Loucy (cell line): Measurements from ENCODE around the gene NELL2.

Experiments
- EZH2phosphoT487 ChIP-seq: fragments of 200-600 bp; IDR thresholded peaks from 2 replicates; pipeline ENCODE4 v1.6.1; 2018; ENCODE audit warnings: antibody characterized with exemption, mild to moderate bottlenecking, moderate library complexity, borderline replicate concordance
- TF ChIP-seq, protein P1 (sequence below): fragments of 200-600 bp; sonication (generic); conservative IDR thresholded peaks from 2 replicates; pipeline ENCODE4 v1.5.1; 2014; ENCODE audit warnings: mild to moderate bottlenecking, antibody characterized with exemption, low read length

DNA sequence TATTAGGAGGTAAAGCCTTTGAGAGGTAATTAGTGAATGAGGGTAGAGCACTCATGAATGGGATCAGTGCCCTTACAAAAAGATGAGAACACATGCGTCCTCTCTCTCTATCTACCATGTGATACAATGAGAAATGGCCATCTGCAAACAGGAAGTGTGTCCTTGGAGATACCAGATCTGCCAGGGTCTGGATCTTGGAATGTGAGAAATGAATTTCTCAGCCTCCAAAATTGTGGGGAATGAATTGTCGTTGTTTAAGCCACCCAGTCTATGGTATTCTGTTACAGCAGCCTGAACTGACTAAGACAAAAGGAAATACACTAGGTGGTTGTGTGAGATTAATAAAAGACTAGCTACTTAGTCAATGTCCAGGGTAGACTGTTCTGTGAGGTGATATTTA lies 366.6 kb downstream of the NELL2 start:
- TF ChIP-seq, protein P1, sequence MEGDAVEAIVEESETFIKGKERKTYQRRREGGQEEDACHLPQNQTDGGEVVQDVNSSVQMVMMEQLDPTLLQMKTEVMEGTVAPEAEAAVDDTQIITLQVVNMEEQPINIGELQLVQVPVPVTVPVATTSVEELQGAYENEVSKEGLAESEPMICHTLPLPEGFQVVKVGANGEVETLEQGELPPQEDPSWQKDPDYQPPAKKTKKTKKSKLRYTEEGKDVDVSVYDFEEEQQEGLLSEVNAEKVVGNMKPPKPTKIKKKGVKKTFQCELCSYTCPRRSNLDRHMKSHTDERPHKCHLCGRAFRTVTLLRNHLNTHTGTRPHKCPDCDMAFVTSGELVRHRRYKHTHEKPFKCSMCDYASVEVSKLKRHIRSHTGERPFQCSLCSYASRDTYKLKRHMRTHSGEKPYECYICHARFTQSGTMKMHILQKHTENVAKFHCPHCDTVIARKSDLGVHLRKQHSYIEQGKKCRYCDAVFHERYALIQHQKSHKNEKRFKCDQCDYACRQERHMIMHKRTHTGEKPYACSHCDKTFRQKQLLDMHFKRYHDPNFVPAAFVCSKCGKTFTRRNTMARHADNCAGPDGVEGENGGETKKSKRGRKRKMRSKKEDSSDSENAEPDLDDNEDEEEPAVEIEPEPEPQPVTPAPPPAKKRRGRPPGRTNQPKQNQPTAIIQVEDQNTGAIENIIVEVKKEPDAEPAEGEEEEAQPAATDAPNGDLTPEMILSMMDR, result no peak
- TF ChIP-seq EZH2phosphoT487, result no peak
